ENCODE measurements around the gene PTPN20. TPM values are rescaled to one million over a fixed set of nuclear protein-coding genes. Genes with fewer than 3 reads are reported as not detected.

The PTPN20 gene
- total and polyA plus RNA-seq, 2 of the 8 experiments (the other 6 are each of a cell fraction or from before 2014, with no cell fraction given): not detected

- Histone ChIP-seq H3K14ac (ENCODE audit: insufficient read length) (no peak overlapping the region), H2BK120ac (replicated peaks; ENCODE audit: low read depth, low read length) (no peak overlapping the region), H2AK5ac (ENCODE audit: low read depth, low read length) (no peak overlapping the region), H3K23ac (ENCODE audit: insufficient read length) (no peak overlapping the region), H3K4me2 (ENCODE audit: insufficient read depth in 1 of 2, low read depth in 2 of 2, low read length in 2 of 2) (no peak overlapping the region), H3K4me3 (ENCODE audit: extremely low read depth in 1 of 4, insufficient read depth in 2 of 4, low read depth in 3 of 4, low read length in 4 of 4) (no peak overlapping the region), H4K91ac (replicated peaks; ENCODE audit: insufficient read length, low read length) (no peak overlapping the region), H3K23me2 (ENCODE audit: low read depth, low read length) (no peaks in the 10 kb centered on the region), H3K56ac (replicated peaks; ENCODE audit: insufficient read length, low read depth, low read length) (no peak overlapping the region), H3K9ac (replicated peaks in 1 of 4; ENCODE audit: extremely low read depth in 1 of 4, low read depth in 3 of 4, low read length in 3 of 4) (no peak overlapping the region), H3K4me1 (replicated peaks in 1 of 4; ENCODE audit: control insufficient read depth in 3 of 4, insufficient read depth in 4 of 4, low read length in 3 of 4) (peaks cover 0 to 2% (median 0%) of the 10 kb centered on the region in 4 experiments; a peak in 1 of 7 replicates), H3K18ac (ENCODE audit: extremely low read depth, low read length) (no peak overlapping the region), H2BK5ac (ENCODE audit: low read depth, low read length) (no peak overlapping the region), H3K27me3 (replicated peaks in 1 of 4; ENCODE audit: control insufficient read depth in 3 of 4, extremely low read depth in 1 of 4, insufficient read depth in 3 of 4, low read length in 3 of 4) (no peaks in the 10 kb centered on the region), H3K36me3 (ENCODE audit: control insufficient read depth in 2 of 4, insufficient read depth in 4 of 4, low read length in 3 of 4) (no peaks in the 10 kb centered on the region), H2BK20ac (ENCODE audit: low read length) (no peak overlapping the region), H3K79me2 (ENCODE audit: control insufficient read depth in 1 of 2, insufficient read depth in 2 of 2, low read length in 2 of 2) (no peaks in the 10 kb centered on the region), H4K20me1 (replicated peaks in 1 of 2; ENCODE audit: control insufficient read depth in 1 of 2, insufficient read depth in 2 of 2, low read length in 2 of 2) (no peaks in the 10 kb centered on the region), H4K5ac (ENCODE audit: insufficient read length, low read depth, low read length) (no peak overlapping the region), H3K27ac (ENCODE audit: low read depth, low read length) (no peak overlapping the region), H2BK15ac (ENCODE audit: low read length) (no peak overlapping the region), H3K4ac (replicated peaks; ENCODE audit: insufficient read length, low read depth, low read length) (no peak overlapping the region), H2AFZ (ENCODE audit: low read length) (no peak overlapping the region), H4K8ac (ENCODE audit: extremely low read depth, insufficient read depth, low read length) (no peak overlapping the region; the same call in 1 of the 2 replicates), H3K9me3 (ENCODE audit: insufficient read depth in 2 of 2, low read depth in 1 of 2, low read length in 1 of 2) (no peaks in the 10 kb centered on the region), H2BK12ac (ENCODE audit: low read depth, low read length) (no peak overlapping the region), H3K79me1 (ENCODE audit: low read depth, low read length) (no peaks in the 10 kb centered on the region)
- ChIA-PET CTCF (ENCODE audit: partially characterized antibody) (interaction anchor here (1.0 to 12.1 kb wide), 3 partner anchors 12 to 269 kb away, joined by 3 to 201 read pairs (median 12); no protein-coding TSS in a partner anchor), POLR2A (ENCODE audit: partially characterized antibody) (no interaction called here)
- WGBS, 2 experiments (ENCODE audit: extremely low coverage in 1 of 2, insufficient coverage in 1 of 2, insufficient read length in 1 of 2, insufficient replicate concordance in 2 of 2, low coverage in 1 of 2, low lambda C conversion rate in 2 of 2, missing lambda C conversion rate in 1 of 2): 86% methylated on average over 15 of the region's 15 CpGs; no CpG with 5 or more reads in 1 of the 2 experiments
- no peak for DNase-seq (ENCODE audit: low read depth in 1 of 2, low spot score in 2 of 2)
- no peak for FAIRE-seq
- TF ChIP-seq ZNF274 (IDR thresholded peaks at IDR 0.05; ENCODE audit: borderline replicate concordance, extremely low read depth, low read length): no peak
- no peak for TF ChIP-seq SIRT6 (IDR thresholded peaks at IDR 0.05; ENCODE audit: low read length)
- TF ChIP-seq MAFK (IDR thresholded peaks at IDR 0.05; ENCODE audit: low read depth, low read length): no peak
- TF ChIP-seq SRF (IDR thresholded peaks at IDR 0.05; ENCODE audit: low read depth, low read length): no peak
- TF ChIP-seq KDM5A (IDR thresholded peaks at IDR 0.05; ENCODE audit: low read length): no peak
- no peak for TF ChIP-seq TAF1 (IDR thresholded peaks at IDR 0.05; ENCODE audit: low read depth, low read length)
- TF ChIP-seq, protein P1, sequence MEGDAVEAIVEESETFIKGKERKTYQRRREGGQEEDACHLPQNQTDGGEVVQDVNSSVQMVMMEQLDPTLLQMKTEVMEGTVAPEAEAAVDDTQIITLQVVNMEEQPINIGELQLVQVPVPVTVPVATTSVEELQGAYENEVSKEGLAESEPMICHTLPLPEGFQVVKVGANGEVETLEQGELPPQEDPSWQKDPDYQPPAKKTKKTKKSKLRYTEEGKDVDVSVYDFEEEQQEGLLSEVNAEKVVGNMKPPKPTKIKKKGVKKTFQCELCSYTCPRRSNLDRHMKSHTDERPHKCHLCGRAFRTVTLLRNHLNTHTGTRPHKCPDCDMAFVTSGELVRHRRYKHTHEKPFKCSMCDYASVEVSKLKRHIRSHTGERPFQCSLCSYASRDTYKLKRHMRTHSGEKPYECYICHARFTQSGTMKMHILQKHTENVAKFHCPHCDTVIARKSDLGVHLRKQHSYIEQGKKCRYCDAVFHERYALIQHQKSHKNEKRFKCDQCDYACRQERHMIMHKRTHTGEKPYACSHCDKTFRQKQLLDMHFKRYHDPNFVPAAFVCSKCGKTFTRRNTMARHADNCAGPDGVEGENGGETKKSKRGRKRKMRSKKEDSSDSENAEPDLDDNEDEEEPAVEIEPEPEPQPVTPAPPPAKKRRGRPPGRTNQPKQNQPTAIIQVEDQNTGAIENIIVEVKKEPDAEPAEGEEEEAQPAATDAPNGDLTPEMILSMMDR (IDR thresholded peaks at IDR 0.05; ENCODE audit: control extremely low read depth in 1 of 3, insufficient read depth in 1 of 3, low read depth in 1 of 3, low read length in 3 of 3): no peak
- TF ChIP-seq SUZ12 (IDR thresholded peaks at IDR 0.05; ENCODE audit: low read length): no peak
- no peak for TF ChIP-seq CBX5 (IDR thresholded peaks at IDR 0.05; ENCODE audit: low read depth, low read length)
- no peak for TF ChIP-seq YY1 (IDR thresholded peaks at IDR 0.05; ENCODE audit: low read depth, low read length)
- TF ChIP-seq POLR2AphosphoS5 (IDR thresholded peaks at IDR 0.05; ENCODE audit: low read depth, low read length): no peak
- TF ChIP-seq CTBP2 (IDR thresholded peaks at IDR 0.05; ENCODE audit: borderline replicate concordance, insufficient read depth, insufficient read length, low read length): no peak
Observed at GRCh38 chr10:47043928-47044538, 132.8 kb downstream of the PTPN20 start.
